NCI-H226 (cell line): ENCODE measurements around the gene TNS3.

Source experiments
- DNase-seq: peaks from one replicate; pipeline ENCODE4 v3.0.0-alpha.2; 2015

Gene TNS3

GRCh38 chr7:47400741-47401206, 181.1 kb downstream of the TNS3 start:
- no peak for DNase-seq

GRCh38 chr7:47400001-47400400, 181.9 kb downstream of the TNS3 start:
- no peak for DNase-seq

- no peak for DNase-seq
These were observed 187.1 kb downstream of the TNS3 start for GRCh38 chr7:47394751-47395252.

DNA sequence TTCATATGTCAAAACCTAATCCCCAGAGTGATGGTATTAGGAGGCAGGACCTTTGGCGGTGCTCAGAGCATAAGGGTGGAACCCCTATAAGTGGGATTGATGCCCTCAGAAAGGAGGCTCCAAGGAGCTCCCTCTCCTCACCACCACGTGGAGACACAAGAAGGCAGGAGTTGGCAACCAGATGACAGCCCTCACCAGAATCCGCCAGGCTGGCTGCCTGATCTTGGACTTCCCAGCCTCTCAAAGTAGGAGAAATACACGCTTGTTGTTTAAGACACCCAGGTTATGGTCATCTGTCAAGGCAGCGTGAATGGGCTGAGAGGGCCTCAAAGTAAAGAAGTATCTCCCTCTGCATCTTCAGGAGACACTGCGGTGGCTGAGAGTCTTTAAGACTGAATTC, 187.7 kb downstream of the TNS3 start:
- DNase-seq: no peak

DNA sequence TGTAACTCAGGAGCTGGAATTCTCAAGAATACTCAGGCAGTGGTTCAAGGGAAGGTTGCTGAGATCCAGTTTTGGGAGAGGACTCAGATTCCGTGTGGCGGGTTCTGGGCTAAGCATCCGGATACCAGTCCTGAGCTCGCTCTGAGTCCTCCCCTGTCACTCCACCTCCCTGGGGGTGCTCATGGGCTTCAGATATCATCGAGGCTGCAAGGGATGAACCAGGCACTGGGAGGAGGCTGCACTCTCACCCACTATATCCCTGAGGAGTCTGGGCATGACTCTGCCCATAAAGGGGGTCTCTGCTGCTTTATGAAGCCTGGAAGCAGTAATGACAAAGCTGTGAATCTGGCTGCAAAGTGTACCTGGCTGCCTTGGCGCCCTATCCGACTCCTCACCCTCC, 188.5 kb downstream of the TNS3 start:
- no peak for DNase-seq

DNA sequence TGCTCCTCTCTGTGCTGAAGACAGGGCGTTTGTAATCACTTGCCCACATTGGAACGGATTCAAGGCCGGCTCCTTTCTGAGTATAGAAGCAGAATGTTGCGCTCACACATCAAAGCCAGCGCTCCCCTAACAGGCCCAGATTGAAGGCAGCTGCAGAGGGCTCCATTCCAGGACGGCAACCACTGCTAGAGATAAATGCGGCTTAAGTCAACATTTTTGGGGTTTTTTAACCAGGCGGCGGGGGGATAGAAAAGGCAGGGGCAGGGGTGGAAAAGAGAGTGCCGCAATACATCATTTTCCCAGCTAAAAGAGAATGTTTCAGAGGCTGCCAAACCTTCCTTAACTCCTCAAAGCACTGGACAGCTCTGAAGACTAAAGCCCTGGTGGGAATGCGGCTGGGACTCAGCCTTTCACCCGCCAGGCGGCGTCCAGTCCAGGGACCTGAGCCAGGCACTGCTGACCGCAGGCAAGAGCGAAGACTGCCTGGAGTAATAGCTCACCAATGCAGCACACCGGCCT, 189.6 kb downstream of the TNS3 start:
- DNase-seq: no peak

GRCh38 chr7:47391726-47392125, 190.2 kb downstream of the TNS3 start:
- no peak for DNase-seq

DNA sequence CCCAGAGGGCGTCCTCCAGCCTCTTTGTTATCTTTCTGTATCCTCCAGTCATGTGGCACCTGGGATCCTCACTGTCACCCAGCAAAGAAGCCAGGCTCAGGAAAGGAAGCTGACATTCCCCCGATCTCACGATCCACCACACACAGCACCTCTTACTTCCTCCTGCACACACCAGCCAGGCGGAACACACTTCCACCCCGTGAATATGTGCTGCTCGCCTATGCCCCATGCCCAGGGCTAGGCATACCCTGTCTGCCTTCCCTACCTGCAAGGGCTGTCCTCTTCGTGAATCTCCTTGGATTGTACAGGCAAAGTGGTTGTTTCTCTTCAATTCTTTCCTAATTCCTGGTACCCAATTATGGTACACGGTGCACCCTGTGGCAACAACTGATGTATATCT, 191.0 kb downstream of the TNS3 start:
- no peak for DNase-seq

DNA sequence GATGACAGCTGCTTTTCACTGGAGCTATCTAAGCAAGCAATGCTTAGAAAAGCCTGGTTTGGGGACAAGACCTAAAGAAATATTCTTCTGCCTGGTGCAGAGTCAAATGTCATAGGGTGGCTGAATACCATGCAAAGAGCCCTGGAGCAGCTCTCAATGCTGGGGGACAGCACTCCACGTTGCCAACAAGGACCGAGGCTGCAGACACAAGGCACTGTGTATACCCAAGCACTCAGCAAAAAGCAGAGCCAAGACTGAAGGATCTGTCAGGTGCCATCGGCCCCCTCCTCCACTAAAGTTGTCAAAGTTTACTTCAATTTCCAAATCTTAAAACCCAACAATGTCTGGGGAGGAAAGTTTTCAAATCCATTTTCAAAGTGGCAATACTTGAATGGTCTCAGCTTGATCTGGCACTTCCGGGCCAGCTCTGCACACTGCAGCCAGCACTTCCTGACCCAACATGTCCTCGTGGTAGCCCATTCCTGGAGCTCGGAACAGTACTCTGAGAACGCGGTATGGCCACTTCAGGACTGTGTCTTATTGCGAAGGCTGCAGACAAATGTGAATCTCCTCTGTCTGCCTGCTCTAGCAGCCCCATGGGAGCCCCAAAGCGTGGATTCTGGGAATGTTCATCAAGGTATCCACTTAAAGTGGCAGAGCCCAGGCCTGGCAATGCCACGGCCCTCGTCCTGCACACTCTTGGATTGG, 191.8 kb downstream of the TNS3 start:
- DNase-seq: no peak

DNA sequence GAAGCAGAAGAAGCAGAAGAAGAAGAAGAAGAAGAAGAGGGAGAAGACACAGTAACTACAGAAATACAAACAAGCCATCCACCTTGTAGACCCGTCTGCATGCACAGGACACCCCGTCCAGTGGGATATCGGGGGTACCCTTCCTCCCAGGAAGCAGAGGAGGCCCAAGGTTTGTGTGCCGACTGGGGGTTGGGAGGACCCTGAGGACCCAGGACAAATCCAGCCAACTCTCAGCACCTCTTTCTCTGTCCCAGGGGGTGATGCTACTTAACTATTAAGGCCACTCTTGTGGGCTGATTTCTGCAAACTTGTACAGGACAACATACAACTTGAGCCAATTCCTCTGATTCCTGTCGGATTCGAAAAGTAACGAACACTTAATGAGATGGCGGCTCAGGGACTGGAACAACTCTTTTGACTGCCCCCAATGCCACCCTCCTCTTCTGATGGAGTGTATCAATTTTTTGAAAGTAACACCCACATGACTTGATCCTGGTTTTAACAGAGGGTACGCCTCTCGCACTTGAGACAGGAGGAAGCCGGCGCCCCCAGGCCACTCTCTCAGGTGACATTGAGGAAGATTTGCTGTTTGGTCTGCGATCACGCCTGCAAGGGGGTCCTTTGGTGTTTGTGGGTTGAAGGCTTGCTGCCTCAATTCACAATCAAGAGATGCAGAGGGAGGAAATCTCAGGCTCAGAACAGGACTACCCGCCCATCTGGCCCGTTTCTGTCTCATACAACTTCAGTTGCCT, 192.6 kb downstream of the TNS3 start:
- no peak for DNase-seq

GRCh38 chr7:47387506-47387905, 194.4 kb downstream of the TNS3 start:
- no peak for DNase-seq

DNA sequence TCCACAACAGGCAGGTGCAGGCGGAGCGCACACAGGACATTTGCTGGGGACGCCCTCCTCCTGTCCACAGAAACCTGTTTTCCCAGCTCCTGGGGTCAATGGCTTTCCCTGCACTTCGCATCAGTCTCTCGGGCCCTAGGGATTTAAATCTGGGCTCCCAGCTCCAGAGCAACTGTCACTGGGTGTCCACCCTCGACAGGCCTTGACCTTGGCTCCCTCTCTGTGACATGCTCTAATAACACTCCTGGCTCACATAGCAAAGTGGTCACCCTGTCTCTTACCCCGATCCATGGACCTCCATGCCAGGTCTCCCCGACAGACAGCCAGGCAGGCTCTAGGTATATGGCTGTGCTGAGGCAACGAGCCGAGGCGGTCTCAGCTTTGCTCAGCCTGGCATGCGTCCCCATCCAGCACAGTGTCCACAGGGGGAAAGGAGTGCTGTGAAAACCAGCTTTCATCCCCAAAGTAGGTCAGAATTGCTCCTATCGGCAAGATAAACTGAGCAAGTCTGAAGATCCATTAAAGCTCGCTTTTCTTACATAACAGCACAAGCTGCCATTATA, 195.6 kb downstream of the TNS3 start:
- no peak for DNase-seq

GRCh38 chr7:47385536-47386125, 196.3 kb downstream of the TNS3 start:
- no peak for DNase-seq

- DNase-seq: no peak
These were observed 197.0 kb downstream of the TNS3 start for GRCh38 chr7:47384755-47385535.

GRCh38 chr7:47383696-47384445, 198.0 kb downstream of the TNS3 start:
- DNase-seq: no peak

DNA sequence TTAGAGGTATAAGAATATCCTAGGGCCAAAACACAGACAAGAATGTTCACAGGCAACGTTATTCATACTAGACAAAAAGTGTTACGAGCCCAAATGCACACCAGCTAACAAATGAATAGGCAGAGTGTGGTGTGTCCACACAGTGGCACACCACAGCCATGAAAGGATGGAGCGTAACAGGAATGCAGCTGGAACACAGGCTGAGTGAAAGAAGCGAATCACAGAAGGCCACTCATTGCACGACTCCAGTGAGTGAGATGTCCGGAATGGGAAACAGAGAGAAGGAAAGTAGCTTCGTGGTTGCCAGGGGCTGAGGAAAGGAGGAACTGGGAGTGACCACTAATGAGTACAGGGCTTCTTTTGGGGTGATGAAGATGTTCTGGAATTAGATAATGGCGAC, 198.8 kb downstream of the TNS3 start:
- DNase-seq: no peak

DNA sequence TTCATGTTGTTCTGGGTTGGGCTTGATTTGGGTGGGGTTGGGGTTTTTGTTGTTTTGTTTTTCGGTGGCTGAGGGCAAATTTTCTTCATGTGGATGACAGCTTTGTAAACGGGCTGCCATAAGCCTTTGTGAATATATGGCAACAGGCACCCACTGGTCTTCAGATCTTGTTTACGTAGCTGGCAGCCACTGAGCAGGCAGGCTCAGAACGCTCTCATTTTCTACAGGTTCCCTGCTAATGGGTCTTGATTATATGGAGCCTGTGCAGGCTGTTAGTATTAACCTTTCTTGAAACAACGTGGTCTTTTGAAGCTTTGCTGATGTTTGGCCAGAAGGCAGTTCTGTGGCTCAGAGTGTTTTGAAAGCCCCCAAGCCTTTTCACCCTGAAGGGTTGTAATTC, 199.7 kb downstream of the TNS3 start:
- no peak for DNase-seq

GRCh38 chr7:47381134-47381495, 200.8 kb downstream of the TNS3 start:
- DNase-seq: no peak

DNA sequence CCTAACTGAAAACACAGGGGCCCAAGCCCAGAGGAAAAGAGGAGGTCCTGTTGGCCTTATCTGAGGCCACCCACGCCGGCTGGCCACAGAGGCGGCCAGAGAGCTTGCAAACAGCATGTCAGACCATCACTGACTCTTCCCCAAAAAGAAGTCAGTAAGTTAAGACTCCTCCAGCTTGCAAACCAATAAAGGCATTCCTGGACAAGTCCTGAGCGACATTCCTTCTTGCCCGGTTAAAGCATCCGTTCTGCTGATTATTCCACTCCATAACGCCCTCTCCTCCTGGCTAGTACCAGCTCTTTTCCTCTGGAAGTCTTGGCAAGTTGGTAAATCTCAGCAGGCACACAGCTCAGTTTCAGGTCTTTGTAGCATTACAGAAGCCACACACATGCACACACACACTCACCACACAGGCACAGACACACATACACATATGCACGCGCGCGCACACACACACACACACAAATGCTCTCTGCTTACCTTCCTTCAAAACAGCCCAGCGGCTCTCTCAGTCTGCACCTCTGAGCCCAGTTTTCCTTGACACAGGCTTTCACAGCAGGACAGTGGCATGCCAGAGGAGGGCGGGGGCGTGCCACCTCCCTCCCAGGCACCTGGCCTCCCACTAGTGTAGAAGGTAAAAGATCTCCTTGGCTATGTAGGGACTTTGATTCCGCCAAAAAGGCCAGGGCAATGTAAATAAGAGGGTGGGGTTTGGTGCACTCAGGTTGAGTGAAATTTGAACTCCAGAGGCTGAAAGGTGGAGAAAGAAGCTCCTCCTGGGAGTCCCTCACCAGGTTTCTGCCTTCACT, 201.4 kb downstream of the TNS3 start:
- DNase-seq: peak; percentile 64

GRCh38 chr7:47379629-47380324, 202.1 kb downstream of the TNS3 start:
- peak; percentile 87 for DNase-seq
